Caco-2 (cell line): ENCODE measurements around the gene ECE1. TPM values are rescaled to one million over a fixed set of nuclear protein-coding genes. Genes with fewer than 3 reads are reported as not detected.
"Not testable (repeated sequence)": the region's sequence is repeated elsewhere in the genome, so short reads cannot be mapped to it uniquely, and the experiment has no call there.

Experiments used
- BruUV-seq: library from RNA; stranded (reverse); fragments of 400-500 nt; replicated peaks from 2 replicates; lab custom pipeline; 2021; lab: Mats Ljungman, UMichigan
- CTCF ChIA-PET: fragments of 300-600 bp; sonication (Branson Sonifier 250); formaldehyde crosslinking; loops from one replicate; lab custom pipeline; 2022; ENCODE audit warnings: antibody characterized with exemption; lab: Charles Lee
- POLR2A ChIA-PET: fragments of 300-600 bp; sonication (Branson Sonifier 250); formaldehyde crosslinking; loops from one replicate; lab custom pipeline; 2022; ENCODE audit warnings: antibody characterized with exemption; lab: Charles Lee
- DNase-seq, 2 experiments: peaks; one replicate each; pipeline versions ENCODE4 v3.0.0 to v3.0.0-alpha.2; 2020 to 2022
- H3K27me3 ChIP-seq: replicated peaks from 2 replicates; pipeline ENCODE4 v1.6.0; 2011; ENCODE audit warnings: low read length; ENCODE audit not compliant: control insufficient read depth, insufficient read depth
- H3K36me3 ChIP-seq: 2 replicates; pipeline ENCODE4 v1.5.1; 2011; ENCODE audit warnings: low read length; ENCODE audit not compliant: control insufficient read depth, insufficient read depth
- H3K4me1 ChIP-seq: fragments of 250-450 bp; sonication (Bioruptor Pico); 2 replicates; pipeline ENCODE4 v1.5.1; 2020; ENCODE audit warnings: mild to moderate bottlenecking
- H3K4me3 ChIP-seq: 2 replicates; pipeline ENCODE4 v1.5.1; 2011; ENCODE audit warnings: low read depth, mild to moderate bottlenecking, control low read depth, low read length
- H3K9me3 ChIP-seq: fragments of 250-450 bp; sonication (Bioruptor Pico); 2 replicates; pipeline ENCODE4 v1.5.1; 2020; ENCODE audit warnings: mild to moderate bottlenecking, moderate library complexity
- H3K27ac Mint-ChIP-seq: one replicate; pipeline ENCODE4 v1.8.0; 2022; ENCODE audit warnings: mixed read lengths; ENCODE audit not compliant: unreplicated experiment
- H3K27me3 Mint-ChIP-seq: one replicate; pipeline ENCODE4 v1.8.0; 2022; ENCODE audit warnings: mixed read lengths; ENCODE audit not compliant: insufficient read depth, unreplicated experiment
- H3K36me3 Mint-ChIP-seq: one replicate; pipeline ENCODE4 v1.8.0; 2022; ENCODE audit warnings: mild to moderate bottlenecking, mixed read lengths; ENCODE audit not compliant: insufficient read depth, unreplicated experiment
- H3K4me1 Mint-ChIP-seq: one replicate; pipeline ENCODE4 v1.8.0; 2022; ENCODE audit warnings: low read depth, mixed read lengths; ENCODE audit not compliant: unreplicated experiment
- H3K4me3 Mint-ChIP-seq: one replicate; pipeline ENCODE4 v1.8.0; 2022; ENCODE audit warnings: mild to moderate bottlenecking, moderate library complexity, mixed read lengths; ENCODE audit not compliant: unreplicated experiment
- H3K9me3 Mint-ChIP-seq: one replicate; pipeline ENCODE4 v1.8.0; 2022; ENCODE audit warnings: mixed read lengths; ENCODE audit not compliant: unreplicated experiment
- intact Hi-C: fragments of 100-400 bp; cut with micrococcal nuclease; formaldehyde crosslinking; loops from one replicate; pipeline ENCODE4 v1.10.0; 2022; ENCODE audit not compliant: unreplicated experiment
- total RNA-seq: library from RNA; stranded (reverse); gene quantifications from 2 replicates; pipeline ENCODE4 v1.2.3, GENCODE V29; 2022
- TF ChIP-seq, protein P1 (sequence below), 2 experiments: fragments of 200-600 bp in 1 of 2; IDR thresholded peaks; 1 replicate in 1 of 2; 2 replicates in 1 of 2; pipeline versions ENCODE4 v1.5.1 to v1.8.0; 2011 to 2022; ENCODE audit warnings: antibody characterized with exemption in 1 of 2, control low read depth in 1 of 2, inconsistent platforms in 1 of 2, low read depth in 1 of 2, low read length in 1 of 2, mild to moderate bottlenecking in 1 of 2, moderate library complexity in 1 of 2; ENCODE audit not compliant: insufficient read depth in 1 of 2, severe bottlenecking in 1 of 2, unreplicated experiment in 1 of 2

Gene ECE1
- total RNA-seq, 1 experiment from 2014 or later = 50.2 TPM

DNA sequence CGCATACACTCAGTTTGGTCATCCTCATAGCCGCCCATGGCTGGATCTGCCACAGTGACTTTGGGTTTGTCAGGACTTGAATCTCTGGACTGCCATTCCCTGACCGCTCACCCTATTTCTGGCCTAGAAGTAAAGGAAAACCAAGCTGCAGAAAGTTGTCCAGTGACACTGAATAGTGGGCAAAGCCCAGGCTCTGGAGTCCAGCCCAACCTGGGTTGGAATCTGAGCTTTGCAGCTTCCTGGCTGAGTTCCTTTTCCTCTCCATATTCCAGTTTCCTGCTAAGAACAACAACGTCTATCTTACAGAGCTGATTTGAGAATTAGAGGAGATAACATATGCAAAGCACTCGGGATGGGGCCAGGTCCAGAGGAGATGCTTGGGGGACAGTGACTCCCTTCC lies 98.0 kb downstream of the ECE1 start:
- no peaks in the 10 kb centered on the region for H3K36me3 Mint-ChIP-seq
- H3K27ac Mint-ChIP-seq = no peak overlapping the region
- Histone ChIP-seq H3K4me3 (no peak overlapping the region), H3K4me1 (no peaks in the 10 kb centered on the region), H3K27me3 (no peaks in the 10 kb centered on the region), H3K36me3 (no peaks in the 10 kb centered on the region), H3K9me3 (no peaks in the 10 kb centered on the region)
- ChIA-PET CTCF (interaction anchor here (0.5 to 1.1 kb wide), 3 partner anchors 75 to 495 kb away, joined by 3 to 8 read pairs (median 6); no protein-coding TSS in a partner anchor), POLR2A (interaction anchor here (0.5 kb wide), 1 partner anchor 17 kb away, joined by 3 read pairs; no protein-coding TSS in a partner anchor)
- DNase-seq = no peak
- H3K27me3 Mint-ChIP-seq = no peaks in the 10 kb centered on the region
- no peaks in the 10 kb centered on the region for H3K4me1 Mint-ChIP-seq
- H3K4me3 Mint-ChIP-seq = no peak overlapping the region
- intact Hi-C loops = no loop called here
- no peaks in the 10 kb centered on the region for H3K9me3 Mint-ChIP-seq
- TF ChIP-seq, protein P1, sequence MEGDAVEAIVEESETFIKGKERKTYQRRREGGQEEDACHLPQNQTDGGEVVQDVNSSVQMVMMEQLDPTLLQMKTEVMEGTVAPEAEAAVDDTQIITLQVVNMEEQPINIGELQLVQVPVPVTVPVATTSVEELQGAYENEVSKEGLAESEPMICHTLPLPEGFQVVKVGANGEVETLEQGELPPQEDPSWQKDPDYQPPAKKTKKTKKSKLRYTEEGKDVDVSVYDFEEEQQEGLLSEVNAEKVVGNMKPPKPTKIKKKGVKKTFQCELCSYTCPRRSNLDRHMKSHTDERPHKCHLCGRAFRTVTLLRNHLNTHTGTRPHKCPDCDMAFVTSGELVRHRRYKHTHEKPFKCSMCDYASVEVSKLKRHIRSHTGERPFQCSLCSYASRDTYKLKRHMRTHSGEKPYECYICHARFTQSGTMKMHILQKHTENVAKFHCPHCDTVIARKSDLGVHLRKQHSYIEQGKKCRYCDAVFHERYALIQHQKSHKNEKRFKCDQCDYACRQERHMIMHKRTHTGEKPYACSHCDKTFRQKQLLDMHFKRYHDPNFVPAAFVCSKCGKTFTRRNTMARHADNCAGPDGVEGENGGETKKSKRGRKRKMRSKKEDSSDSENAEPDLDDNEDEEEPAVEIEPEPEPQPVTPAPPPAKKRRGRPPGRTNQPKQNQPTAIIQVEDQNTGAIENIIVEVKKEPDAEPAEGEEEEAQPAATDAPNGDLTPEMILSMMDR (IDR thresholded peaks at IDR 0.05; ENCODE audit: insufficient read depth in 1 of 2, low read depth in 1 of 2, low read length in 1 of 2, severe bottlenecking in 1 of 2, unreplicated experiment in 1 of 2) = no peak
- BruUV-seq = no TSS peak

DNA sequence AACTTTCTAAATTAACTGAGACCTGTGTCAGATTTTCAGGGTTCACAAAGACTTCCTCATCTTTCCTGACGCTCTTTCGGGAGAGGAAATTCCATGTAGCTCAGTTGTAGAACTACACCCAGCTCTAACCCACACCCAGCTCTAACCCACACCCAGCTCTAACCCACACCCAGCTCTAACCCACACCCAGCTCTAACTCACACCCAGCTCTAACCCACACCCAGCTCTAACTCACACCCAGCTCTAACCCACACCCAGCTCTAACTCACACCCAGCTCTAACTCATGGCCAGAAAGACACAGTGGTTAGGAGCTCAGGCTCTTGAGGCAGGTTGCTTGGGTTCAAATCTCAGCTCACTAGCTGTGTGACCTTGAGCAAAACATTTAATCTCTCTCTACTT lies 99.5 kb downstream of the ECE1 start:
- not testable (repeated sequence) for H3K9me3 Mint-ChIP-seq

GRCh38 chr1:21189906-21190500 lies 100.3 kb downstream of the ECE1 start:
- H3K27me3 Mint-ChIP-seq = no peaks in the 10 kb centered on the region
- CTCF ChIA-PET = no interaction called here
- no peaks in the 10 kb centered on the region for H3K27me3 ChIP-seq

More for the DNA sequence above, 99.5 kb downstream of the ECE1 start:
- H3K4me3 Mint-ChIP-seq, H3K27ac Mint-ChIP-seq, H3K36me3 ChIP-seq, POLR2A ChIA-PET, H3K27me3 ChIP-seq, H3K4me1 ChIP-seq, H3K9me3 ChIP-seq, DNase-seq, BruUV-seq, intact Hi-C loops, H3K4me3 ChIP-seq, H3K27me3 Mint-ChIP-seq, H3K36me3 Mint-ChIP-seq, H3K4me1 Mint-ChIP-seq: not testable (repeated sequence)
- CTCF ChIA-PET = interaction anchor here (0.6 kb wide), 2 partner anchors 29 to 494 kb away, joined by 5 to 6 read pairs; no protein-coding TSS in a partner anchor

More at GRCh38 chr1:21189906-21190500, 100.3 kb downstream of the ECE1 start:
- TF ChIP-seq, protein P1 (IDR thresholded peaks at IDR 0.05; ENCODE audit: insufficient read depth in 1 of 2, low read depth in 1 of 2, low read length in 1 of 2, severe bottlenecking in 1 of 2, unreplicated experiment in 1 of 2) = no peak
- no peaks in the 10 kb centered on the region for H3K4me1 Mint-ChIP-seq
- no peaks in the 10 kb centered on the region for H3K9me3 ChIP-seq
- H3K9me3 Mint-ChIP-seq = no peaks in the 10 kb centered on the region
- H3K4me3 Mint-ChIP-seq = no peak overlapping the region
- intact Hi-C loops = no loop called here
- H3K4me3 ChIP-seq = no peak overlapping the region
- POLR2A ChIA-PET = no interaction called here
- BruUV-seq = no TSS peak
- no peaks in the 10 kb centered on the region for H3K4me1 ChIP-seq
- no peaks in the 10 kb centered on the region for H3K36me3 Mint-ChIP-seq
- H3K27ac Mint-ChIP-seq = no peak overlapping the region
- no peaks in the 10 kb centered on the region for H3K36me3 ChIP-seq
- DNase-seq = no peak
